ENCODE results near the gene OBSL1.

OBSL1 gene

GRCh38 chr2:219573166-219573565, 1.8 kb upstream of the OBSL1 start:
- no peak for TF ChIP-seq CTCF (IDR thresholded peaks at IDR 0.05; ENCODE audit: borderline replicate concordance, control extremely low read depth, extremely low read depth, insufficient read depth, missing control alignments)
- in situ Hi-C loops (cut with MboI; ENCODE audit: low sequenced_read_pairs, unreplicated experiment) = no loop called here
- DNase-seq (ENCODE audit: low spot score) = no peak

- DNase-seq (ENCODE audit: low spot score) = no peak
- in situ Hi-C loops (cut with MboI; ENCODE audit: low sequenced_read_pairs, unreplicated experiment) = no loop called here
- TF ChIP-seq CTCF (IDR thresholded peaks at IDR 0.05; ENCODE audit: borderline replicate concordance, control extremely low read depth, extremely low read depth, insufficient read depth, missing control alignments) = no peak
These were observed 1.1 kb upstream of the OBSL1 start, which contains the start of gene INHA for GRCh38 chr2:219572237-219573001. INHA (plus strand) TSS chr2:219572310; CDS start chr2:219572375, 65 bp downstream.

- no peak for DNase-seq (ENCODE audit: low spot score)
- in situ Hi-C loops (cut with MboI; ENCODE audit: low sequenced_read_pairs, unreplicated experiment) = no loop called here
- TF ChIP-seq CTCF (IDR thresholded peaks at IDR 0.05; ENCODE audit: borderline replicate concordance, control extremely low read depth, extremely low read depth, insufficient read depth, missing control alignments) = no peak
These were observed 422 bp downstream of the OBSL1 start for GRCh38 chr2:219570924-219571310.

GRCh38 chr2:219570194-219570923, 980 bp downstream of the OBSL1 start:
- in situ Hi-C loops (cut with MboI; ENCODE audit: low sequenced_read_pairs, unreplicated experiment) = no loop called here
- DNase-seq (ENCODE audit: low spot score) = no peak
- TF ChIP-seq CTCF (IDR thresholded peaks at IDR 0.05; ENCODE audit: borderline replicate concordance, control extremely low read depth, extremely low read depth, insufficient read depth, missing control alignments) = no peak

GRCh38 chr2:219569635-219570034, 1.7 kb downstream of the OBSL1 start:
- in situ Hi-C loops (cut with MboI; ENCODE audit: low sequenced_read_pairs, unreplicated experiment) = no loop called here
- no peak for TF ChIP-seq CTCF (IDR thresholded peaks at IDR 0.05; ENCODE audit: borderline replicate concordance, control extremely low read depth, extremely low read depth, insufficient read depth, missing control alignments)
- no peak for DNase-seq (ENCODE audit: low spot score)

GRCh38 chr2:219569041-219569440, 2.3 kb downstream of the OBSL1 start:
- in situ Hi-C loops (cut with MboI; ENCODE audit: low sequenced_read_pairs, unreplicated experiment) = no loop called here
- no peak for TF ChIP-seq CTCF (IDR thresholded peaks at IDR 0.05; ENCODE audit: borderline replicate concordance, control extremely low read depth, extremely low read depth, insufficient read depth, missing control alignments)

More at GRCh38 chr2:219569041-219569440, 2.3 kb downstream of the OBSL1 start:
- no peak for DNase-seq (ENCODE audit: low spot score)

Measured in GM13976 (cell line).